GM19372 (cell line): ENCODE measurements around the gene MGST3.
"Not testable (repeated sequence)": the region's sequence is repeated elsewhere in the genome, so short reads cannot be mapped to it uniquely, and the experiment has no call there.

Source experiments
- ATAC-seq: cut with Tn5 transposase; IDR thresholded peaks from one replicate; pipeline ENCODE4 v1.9.1; 2021; ENCODE audit warnings: mild to moderate bottlenecking, low read depth, moderate library complexity; ENCODE audit not compliant: unreplicated experiment

MGST3 gene

DNA sequence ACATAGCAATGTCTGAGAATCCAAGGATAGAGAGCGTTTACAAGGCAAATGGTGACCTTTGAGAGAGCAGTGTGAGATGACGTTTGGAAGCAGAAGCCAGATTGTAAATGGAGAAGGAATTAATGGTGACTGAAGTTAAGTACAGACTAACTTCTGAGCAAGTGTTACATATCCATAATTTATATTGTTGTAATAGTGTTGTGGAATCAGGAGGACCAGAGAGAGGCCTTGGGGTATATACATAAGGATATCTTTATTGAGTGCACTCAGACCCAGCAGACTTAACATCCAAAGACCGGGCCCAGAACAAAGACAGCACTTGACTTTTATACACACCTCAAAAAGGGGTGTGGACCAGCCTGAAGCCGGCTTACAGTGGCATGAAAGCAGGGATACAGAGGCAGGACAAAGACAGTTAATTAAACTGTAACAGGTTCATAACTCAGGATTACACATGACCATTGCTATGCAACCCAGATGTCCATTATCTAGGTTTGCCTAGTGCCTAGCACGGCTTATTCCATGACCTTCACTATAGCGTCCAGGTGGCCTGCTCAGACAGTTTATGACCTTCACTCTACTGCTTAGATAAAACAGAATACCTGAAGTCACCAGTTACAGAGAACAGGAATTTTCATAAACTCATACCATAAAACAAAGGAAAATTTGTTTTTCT, 2.7 kb upstream of the MGST3 start:
- ATAC-seq, result no peak

- no peak for ATAC-seq
Observed at GRCh38 chr1:165629151-165629550, 1.9 kb upstream of the MGST3 start.

GRCh38 chr1:165629848-165630628, 996 bp upstream of the MGST3 start:
- ATAC-seq, result no peak

DNA sequence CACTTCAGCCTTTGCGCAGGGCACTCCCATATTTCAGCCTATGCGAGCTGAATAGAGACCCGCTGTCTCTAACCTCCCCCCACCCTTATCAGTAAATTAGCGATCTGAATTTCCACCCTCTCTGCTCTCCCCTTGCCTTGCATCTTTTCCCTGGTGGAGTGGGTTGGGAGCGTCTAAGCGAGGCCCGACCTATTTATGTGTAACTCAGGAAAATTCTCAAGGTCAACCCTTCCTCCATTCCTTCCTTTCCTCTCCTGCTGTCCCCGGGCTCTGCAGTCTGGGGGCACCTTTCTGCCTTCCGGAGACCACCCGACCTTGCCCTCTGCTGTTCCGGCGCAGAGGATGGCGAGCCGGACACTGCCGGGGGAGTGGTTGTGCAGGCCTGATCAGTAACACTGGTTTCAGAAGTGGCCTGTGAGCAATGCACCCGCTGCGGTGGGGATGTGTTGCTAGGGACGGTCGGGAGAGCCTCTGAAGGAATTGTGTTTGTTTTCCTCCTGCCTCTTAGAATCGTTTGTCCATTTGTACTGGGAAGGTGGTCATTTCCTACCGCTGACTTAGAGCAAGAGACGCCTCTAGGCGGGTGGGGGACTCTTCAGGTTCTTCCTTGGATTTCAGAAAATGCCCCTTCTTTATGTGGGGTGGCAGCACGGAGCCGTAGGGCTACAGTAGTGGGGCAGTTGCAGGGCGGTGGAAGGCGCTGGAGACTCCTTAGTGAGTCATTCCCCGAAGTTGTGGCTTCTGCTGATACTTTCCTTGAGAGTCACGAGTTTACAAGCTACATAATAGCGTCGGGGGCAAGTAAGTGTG, 513 bp downstream of the MGST3 start:
- peak; percentile 19 for ATAC-seq

DNA sequence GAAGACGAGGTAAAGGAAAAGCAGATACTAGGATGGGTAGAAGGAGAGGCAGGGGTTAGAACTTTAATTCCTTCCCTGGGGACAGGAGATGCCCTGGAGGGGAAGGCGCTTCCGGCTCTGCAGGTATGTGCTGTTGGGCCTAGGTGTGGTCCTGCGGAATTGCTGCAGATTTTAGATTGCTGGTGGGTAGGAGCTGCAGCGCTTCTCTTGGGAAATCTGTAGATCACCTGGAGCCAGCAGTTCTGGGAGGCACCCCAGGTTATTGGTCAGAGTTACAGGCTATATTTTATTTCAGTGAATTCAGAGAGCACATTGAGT, 1.1 kb downstream of the MGST3 start:
- no peak for ATAC-seq

DNA sequence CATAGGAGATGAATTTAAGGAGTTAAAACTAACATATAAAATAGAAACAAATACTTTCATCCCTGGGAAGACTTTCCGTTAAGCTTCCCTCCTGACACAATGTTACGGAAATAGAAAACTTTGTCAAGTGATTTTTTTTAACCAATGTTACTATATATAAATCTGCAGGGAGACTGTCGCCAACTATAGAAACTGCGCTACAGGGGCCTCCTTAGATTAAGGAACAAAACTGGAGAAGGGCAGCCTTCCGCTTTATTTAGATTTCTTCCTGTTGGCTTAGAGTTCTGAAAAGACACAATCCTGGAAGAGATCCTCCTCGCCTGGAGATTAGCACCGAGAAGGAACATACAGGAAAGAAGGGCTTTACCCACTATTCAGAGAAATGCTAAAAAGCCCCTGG, 1.5 kb downstream of the MGST3 start:
- ATAC-seq, result no peak

- no peak for ATAC-seq
Observed at GRCh38 chr1:165633614-165634013, 2.6 kb downstream of the MGST3 start.

- no peak for ATAC-seq
Observed at GRCh38 chr1:165634154-165634921, 3.3 kb downstream of the MGST3 start.

GRCh38 chr1:165635329-165635728, 4.3 kb downstream of the MGST3 start:
- no peak for ATAC-seq

DNA sequence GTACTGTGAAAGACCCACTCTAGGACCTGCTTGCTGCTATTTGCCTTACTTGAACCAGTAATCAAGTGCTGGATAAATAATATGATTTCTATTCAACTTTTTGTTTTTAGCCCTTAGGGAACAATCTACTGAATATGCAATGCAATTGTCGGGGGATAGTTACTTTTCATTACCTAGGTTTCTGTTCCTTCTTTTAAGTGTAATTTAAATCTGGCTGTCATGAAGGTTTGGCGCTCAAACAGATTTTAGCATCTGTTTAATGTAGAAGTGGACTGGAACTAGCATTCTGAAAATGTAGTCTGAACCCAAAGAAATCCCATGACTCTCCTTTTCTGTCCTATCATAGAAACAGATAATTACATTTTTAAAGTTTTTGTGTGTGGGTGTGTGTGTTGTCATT, 4.8 kb downstream of the MGST3 start:
- no peak for ATAC-seq

DNA sequence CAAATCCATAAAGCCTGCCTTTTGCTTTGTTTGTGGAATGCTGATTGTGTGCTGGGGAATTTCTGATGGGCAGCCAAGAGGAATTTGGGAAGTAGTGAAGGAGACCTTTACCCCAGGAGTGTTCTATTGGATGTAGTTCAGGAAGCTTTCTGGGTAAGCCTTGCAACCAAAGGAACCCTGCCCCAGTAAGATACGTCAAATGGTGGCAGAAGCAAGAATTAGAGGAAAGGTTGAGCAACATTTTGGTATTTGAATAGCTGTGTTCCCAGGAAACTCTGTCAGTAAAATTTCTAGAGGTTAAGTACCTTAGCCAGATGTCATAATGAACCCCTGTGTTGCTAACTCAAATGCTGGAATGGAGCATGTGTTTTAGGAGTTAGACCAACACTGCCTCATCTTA, 6.4 kb downstream of the MGST3 start:
- no peak for ATAC-seq

GRCh38 chr1:165638211-165638610, 7.2 kb downstream of the MGST3 start:
- not testable (repeated sequence) for ATAC-seq

- no peak for ATAC-seq
Observed at GRCh38 chr1:165639821-165640623, 9.0 kb downstream of the MGST3 start.

- no peak for ATAC-seq
Observed at GRCh38 chr1:165641231-165641987, 10.4 kb downstream of the MGST3 start.

DNA sequence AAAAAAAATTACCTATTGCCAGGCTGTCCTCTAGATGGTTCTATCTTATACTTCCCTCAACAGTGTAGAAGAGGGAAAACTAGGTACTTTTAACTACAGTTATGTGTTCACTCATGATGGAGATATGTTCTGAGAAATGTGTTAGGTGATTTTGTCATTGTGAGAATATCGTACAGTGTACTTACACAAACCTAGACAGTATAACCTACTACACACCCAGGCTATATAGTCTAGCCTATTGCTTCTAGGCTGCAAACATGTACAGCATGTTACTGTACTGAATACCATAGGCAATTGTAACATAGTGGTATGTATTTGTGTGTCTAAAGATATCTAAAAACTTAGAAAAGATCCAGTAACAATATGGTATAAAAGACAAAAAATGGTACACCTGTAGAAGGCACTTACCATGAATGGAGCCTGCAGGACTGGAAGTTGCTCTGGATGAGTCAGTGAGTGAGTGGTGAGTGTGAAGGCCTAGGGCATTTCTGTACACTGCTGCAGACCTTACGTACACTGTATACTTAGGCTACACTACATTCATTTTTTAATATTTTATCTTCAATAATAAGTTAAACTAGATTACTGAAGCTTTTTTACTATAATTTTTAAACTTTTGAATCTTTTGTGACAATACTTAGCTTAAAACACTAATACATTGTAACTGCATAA, 13.2 kb downstream of the MGST3 start:
- no peak for ATAC-seq

GRCh38 chr1:165645654-165646366, 14.8 kb downstream of the MGST3 start:
- ATAC-seq, result peak; percentile 38

DNA sequence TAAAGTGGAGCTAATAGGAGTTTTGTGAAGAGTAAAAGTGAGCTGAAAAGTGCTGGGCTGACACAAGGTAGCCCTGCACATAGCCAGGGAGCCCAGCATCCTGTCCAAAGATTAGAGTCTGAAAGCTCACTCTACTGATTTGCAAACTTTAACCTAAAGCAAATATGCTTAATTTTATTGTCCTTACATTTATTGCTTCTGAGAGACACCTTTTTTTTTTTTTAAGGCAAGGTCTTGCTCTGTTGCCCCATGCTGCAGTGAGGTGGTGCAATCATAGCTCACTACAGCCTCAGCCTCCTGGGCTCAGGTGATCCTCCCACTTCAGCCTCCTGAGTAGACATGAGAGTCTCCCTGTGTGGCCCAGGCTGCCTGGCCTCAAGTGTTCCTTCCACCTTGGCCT, 16.5 kb downstream of the MGST3 start:
- no peak for ATAC-seq

- no peak for ATAC-seq
Observed at GRCh38 chr1:165647970-165648369, 16.9 kb downstream of the MGST3 start.
